ENCODE results near the gene SRBD1. TPM values are rescaled to one million over a fixed set of nuclear protein-coding genes. Genes with fewer than 3 reads are reported as not detected.

SRBD1 gene
- total and polyA plus RNA-seq, 2 of the 8 experiments (the other 6 are each of a cell fraction or from before 2014, with no cell fraction given): 4.6 to 20.0 TPM

DNA sequence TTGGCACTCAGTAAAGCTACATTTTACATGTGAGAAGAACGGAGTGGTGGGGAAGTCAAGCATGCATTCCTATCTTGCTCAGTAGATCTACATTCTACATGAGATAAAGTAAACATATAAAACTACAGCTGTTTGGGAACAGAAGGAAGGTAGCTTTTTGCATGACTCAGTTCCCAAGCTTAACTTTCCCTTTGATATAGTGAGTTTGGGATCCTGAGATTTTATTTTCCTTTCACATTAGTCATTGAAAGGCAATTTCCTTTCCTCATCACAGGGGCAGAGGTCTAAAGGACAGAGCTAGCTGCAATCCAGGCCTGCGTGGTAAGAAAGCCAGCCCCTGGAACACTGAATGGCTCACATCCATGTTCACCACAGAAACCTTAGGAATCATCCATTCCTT, 257.2 kb downstream of the SRBD1 start (continued):
- TF ChIP-seq, protein P1, sequence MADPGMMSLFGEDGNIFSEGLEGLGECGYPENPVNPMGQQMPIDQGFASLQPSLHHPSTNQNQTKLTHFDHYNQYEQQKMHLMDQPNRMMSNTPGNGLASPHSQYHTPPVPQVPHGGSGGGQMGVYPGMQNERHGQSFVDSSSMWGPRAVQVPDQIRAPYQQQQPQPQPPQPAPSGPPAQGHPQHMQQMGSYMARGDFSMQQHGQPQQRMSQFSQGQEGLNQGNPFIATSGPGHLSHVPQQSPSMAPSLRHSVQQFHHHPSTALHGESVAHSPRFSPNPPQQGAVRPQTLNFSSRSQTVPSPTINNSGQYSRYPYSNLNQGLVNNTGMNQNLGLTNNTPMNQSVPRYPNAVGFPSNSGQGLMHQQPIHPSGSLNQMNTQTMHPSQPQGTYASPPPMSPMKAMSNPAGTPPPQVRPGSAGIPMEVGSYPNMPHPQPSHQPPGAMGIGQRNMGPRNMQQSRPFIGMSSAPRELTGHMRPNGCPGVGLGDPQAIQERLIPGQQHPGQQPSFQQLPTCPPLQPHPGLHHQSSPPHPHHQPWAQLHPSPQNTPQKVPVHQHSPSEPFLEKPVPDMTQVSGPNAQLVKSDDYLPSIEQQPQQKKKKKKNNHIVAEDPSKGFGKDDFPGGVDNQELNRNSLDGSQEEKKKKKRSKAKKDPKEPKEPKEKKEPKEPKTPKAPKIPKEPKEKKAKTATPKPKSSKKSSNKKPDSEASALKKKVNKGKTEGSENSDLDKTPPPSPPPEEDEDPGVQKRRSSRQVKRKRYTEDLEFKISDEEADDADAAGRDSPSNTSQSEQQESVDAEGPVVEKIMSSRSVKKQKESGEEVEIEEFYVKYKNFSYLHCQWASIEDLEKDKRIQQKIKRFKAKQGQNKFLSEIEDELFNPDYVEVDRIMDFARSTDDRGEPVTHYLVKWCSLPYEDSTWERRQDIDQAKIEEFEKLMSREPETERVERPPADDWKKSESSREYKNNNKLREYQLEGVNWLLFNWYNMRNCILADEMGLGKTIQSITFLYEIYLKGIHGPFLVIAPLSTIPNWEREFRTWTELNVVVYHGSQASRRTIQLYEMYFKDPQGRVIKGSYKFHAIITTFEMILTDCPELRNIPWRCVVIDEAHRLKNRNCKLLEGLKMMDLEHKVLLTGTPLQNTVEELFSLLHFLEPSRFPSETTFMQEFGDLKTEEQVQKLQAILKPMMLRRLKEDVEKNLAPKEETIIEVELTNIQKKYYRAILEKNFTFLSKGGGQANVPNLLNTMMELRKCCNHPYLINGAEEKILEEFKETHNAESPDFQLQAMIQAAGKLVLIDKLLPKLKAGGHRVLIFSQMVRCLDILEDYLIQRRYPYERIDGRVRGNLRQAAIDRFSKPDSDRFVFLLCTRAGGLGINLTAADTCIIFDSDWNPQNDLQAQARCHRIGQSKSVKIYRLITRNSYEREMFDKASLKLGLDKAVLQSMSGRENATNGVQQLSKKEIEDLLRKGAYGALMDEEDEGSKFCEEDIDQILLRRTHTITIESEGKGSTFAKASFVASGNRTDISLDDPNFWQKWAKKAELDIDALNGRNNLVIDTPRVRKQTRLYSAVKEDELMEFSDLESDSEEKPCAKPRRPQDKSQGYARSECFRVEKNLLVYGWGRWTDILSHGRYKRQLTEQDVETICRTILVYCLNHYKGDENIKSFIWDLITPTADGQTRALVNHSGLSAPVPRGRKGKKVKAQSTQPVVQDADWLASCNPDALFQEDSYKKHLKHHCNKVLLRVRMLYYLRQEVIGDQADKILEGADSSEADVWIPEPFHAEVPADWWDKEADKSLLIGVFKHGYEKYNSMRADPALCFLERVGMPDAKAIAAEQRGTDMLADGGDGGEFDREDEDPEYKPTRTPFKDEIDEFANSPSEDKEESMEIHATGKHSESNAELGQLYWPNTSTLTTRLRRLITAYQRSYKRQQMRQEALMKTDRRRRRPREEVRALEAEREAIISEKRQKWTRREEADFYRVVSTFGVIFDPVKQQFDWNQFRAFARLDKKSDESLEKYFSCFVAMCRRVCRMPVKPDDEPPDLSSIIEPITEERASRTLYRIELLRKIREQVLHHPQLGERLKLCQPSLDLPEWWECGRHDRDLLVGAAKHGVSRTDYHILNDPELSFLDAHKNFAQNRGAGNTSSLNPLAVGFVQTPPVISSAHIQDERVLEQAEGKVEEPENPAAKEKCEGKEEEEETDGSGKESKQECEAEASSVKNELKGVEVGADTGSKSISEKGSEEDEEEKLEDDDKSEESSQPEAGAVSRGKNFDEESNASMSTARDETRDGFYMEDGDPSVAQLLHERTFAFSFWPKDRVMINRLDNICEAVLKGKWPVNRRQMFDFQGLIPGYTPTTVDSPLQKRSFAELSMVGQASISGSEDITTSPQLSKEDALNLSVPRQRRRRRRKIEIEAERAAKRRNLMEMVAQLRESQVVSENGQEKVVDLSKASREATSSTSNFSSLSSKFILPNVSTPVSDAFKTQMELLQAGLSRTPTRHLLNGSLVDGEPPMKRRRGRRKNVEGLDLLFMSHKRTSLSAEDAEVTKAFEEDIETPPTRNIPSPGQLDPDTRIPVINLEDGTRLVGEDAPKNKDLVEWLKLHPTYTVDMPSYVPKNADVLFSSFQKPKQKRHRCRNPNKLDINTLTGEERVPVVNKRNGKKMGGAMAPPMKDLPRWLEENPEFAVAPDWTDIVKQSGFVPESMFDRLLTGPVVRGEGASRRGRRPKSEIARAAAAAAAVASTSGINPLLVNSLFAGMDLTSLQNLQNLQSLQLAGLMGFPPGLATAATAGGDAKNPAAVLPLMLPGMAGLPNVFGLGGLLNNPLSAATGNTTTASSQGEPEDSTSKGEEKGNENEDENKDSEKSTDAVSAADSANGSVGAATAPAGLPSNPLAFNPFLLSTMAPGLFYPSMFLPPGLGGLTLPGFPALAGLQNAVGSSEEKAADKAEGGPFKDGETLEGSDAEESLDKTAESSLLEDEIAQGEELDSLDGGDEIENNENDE (IDR thresholded peaks at IDR 0.05; ENCODE audit: insufficient replicate concordance, low read length): no peak

Data from H1 (cell line).